ENCODE results near the gene CMKLR1. TPM values are rescaled to one million over a fixed set of nuclear protein-coding genes. Genes with fewer than 3 reads are reported as not detected.
A peak's percentile ranks its signal among the peaks of the same experiment; 100 is the strongest.

CMKLR1 gene
- total and polyA plus RNA-seq, 2 donors from 2014 or later = 6.1 to 25.7 TPM

DNA sequence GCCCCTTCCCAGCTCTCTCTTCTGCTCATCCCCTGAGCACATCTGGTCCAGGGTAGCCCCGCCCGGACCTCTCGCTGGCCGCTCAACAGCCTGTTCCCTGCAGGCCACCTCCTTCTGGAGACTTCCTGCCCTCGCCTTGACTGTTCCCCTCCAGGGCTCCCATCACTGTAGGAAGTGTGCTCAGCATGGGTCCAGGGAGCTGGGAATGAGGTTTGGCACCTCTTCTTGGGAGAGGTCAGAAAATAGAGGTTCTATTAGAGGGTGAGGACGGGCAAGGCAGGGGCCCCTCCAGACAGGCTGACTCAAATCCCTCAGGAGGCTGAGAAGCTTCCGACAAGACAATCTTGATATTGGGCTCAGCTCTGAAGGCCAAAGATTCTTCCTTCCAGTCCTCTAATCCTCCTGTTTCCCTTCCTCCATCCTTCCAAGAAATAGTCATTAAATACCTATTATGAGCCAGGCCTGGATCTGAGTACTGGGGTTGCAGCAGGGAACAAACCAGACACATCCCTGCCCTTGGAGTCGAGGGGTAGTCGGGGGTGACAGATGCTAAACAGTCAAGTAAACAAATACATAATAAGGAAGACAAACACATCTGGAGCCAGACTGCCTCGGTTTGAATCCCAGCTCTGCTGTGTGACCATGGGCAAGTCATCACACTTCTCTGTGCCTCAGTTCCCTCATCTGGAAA, 30.6 kb downstream of the CMKLR1 start:
- Histone ChIP-seq H3K36me3 (ENCODE audit: control insufficient read depth in 2 of 3, insufficient read depth in 3 of 3, low read length in 3 of 3) (no peaks in the 10 kb centered on the region), H3K4me3 (ENCODE audit: low read length in 3 of 3) (no peak overlapping the region), H3K27ac (ENCODE audit: low read depth in 2 of 2, low read length in 2 of 2) (no peak overlapping the region), H3K9me3 (ENCODE audit: control insufficient read depth in 2 of 3, insufficient read depth in 1 of 3, low read length in 3 of 3) (no peaks in the 10 kb centered on the region), H3K9ac (ENCODE audit: low read length in 3 of 3) (no peak overlapping the region), H3K27me3 (ENCODE audit: control insufficient read depth, insufficient read depth, low read length) (no peaks in the 10 kb centered on the region), H3K4me1 (ENCODE audit: control insufficient read depth in 2 of 3, insufficient read depth in 2 of 3, low read depth in 1 of 3, low read length in 3 of 3) (peaks cover 2 to 44% (median 10%) of the 10 kb centered on the region in 3 donors)
- FAIRE-seq = no peak
- TF ChIP-seq, protein P1, sequence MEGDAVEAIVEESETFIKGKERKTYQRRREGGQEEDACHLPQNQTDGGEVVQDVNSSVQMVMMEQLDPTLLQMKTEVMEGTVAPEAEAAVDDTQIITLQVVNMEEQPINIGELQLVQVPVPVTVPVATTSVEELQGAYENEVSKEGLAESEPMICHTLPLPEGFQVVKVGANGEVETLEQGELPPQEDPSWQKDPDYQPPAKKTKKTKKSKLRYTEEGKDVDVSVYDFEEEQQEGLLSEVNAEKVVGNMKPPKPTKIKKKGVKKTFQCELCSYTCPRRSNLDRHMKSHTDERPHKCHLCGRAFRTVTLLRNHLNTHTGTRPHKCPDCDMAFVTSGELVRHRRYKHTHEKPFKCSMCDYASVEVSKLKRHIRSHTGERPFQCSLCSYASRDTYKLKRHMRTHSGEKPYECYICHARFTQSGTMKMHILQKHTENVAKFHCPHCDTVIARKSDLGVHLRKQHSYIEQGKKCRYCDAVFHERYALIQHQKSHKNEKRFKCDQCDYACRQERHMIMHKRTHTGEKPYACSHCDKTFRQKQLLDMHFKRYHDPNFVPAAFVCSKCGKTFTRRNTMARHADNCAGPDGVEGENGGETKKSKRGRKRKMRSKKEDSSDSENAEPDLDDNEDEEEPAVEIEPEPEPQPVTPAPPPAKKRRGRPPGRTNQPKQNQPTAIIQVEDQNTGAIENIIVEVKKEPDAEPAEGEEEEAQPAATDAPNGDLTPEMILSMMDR (IDR thresholded peaks at IDR 0.05; ENCODE audit: borderline replicate concordance, extremely low read depth, insufficient read depth) = no peak
- intact Hi-C loops (cut with DNase I) = no loop called here
- DNase-seq = no peak

DNA sequence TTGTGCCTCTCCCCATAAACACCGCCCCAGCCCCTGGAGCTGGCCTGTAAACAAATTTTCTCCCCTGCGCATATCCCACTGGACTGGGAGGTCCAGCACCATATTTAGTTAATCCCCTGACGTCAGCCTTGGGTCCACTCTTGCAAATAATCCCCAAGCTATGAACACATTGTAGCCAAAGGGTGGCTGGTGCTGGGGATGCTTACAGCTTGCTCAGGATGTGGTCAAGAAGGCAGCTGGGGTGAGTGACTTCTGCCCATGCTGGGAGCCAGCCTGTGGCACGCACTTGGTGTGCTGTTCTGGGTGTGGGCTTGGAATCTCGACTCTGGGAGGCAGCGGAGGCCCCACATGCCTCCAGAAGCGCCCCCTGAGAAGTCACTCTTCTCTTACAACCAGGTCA, 32.1 kb downstream of the CMKLR1 start:
- Histone ChIP-seq H3K27ac (ENCODE audit: low read depth in 2 of 2, low read length in 2 of 2) (no peak overlapping the region), H3K9ac (ENCODE audit: low read length in 3 of 3) (no peak overlapping the region), H3K36me3 (ENCODE audit: control insufficient read depth in 2 of 3, insufficient read depth in 3 of 3, low read length in 3 of 3) (no peaks in the 10 kb centered on the region), H3K4me3 (ENCODE audit: low read length in 3 of 3) (no peak overlapping the region), H3K27me3 (ENCODE audit: control insufficient read depth, insufficient read depth, low read length) (no peaks in the 10 kb centered on the region), H3K4me1 (ENCODE audit: control insufficient read depth in 2 of 3, insufficient read depth in 2 of 3, low read depth in 1 of 3, low read length in 3 of 3) (peaks cover 2 to 45% (median 18%) of the 10 kb centered on the region in 3 donors), H3K9me3 (ENCODE audit: control insufficient read depth in 2 of 3, insufficient read depth in 1 of 3, low read length in 3 of 3) (no peaks in the 10 kb centered on the region)
- DNase-seq (no peak), FAIRE-seq (no peak)
- TF ChIP-seq, protein P1 (IDR thresholded peaks at IDR 0.05; ENCODE audit: borderline replicate concordance, extremely low read depth, insufficient read depth) = no peak
- intact Hi-C loops (cut with DNase I) = no loop called here

DNA sequence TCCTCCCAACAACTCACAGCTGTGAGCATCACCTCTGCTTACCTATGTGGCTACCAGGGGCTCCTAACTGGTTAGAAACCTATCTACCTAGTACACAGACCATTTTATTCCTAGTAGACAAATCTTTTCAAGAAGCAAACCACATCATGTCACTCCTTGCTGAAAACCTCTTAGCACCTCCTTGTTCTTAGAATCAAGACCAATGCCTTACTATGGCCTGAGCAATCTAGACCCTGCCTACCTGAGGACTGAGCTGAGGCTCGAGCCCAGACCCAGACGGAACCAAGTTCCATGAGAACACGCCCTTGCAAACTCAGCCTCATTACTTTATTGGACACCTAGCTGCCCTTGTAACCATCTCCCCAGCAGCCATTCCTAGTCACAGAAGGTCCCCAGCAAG, 32.6 kb downstream of the CMKLR1 start:
- DNase-seq = no peak
- peaks cover 2 to 43% (median 18%) of the 10 kb centered on the region in 3 donors for H3K4me1 ChIP-seq (ENCODE audit: control insufficient read depth in 2 of 3, insufficient read depth in 2 of 3, low read depth in 1 of 3, low read length in 3 of 3)
- no peaks in the 10 kb centered on the region for H3K9me3 ChIP-seq (ENCODE audit: control insufficient read depth in 2 of 3, insufficient read depth in 1 of 3, low read length in 3 of 3)
- no peak overlapping the region for H3K9ac ChIP-seq (ENCODE audit: low read length in 3 of 3)
- TF ChIP-seq, protein P1 (IDR thresholded peaks at IDR 0.05; ENCODE audit: borderline replicate concordance, extremely low read depth, insufficient read depth) = no peak
- H3K36me3 ChIP-seq (ENCODE audit: control insufficient read depth in 2 of 3, insufficient read depth in 3 of 3, low read length in 3 of 3) = no peaks in the 10 kb centered on the region
- no peak for FAIRE-seq
- H3K27ac ChIP-seq (ENCODE audit: low read depth in 2 of 2, low read length in 2 of 2) = peak overlapping the region in 1 of 2 donors; percentile 19
- no peak overlapping the region for H3K4me3 ChIP-seq (ENCODE audit: low read length in 3 of 3)
- no peaks in the 10 kb centered on the region for H3K27me3 ChIP-seq (ENCODE audit: control insufficient read depth, insufficient read depth, low read length)
- intact Hi-C loops (cut with DNase I) = no loop called here

All from kidney (tissue), 14 donors.